HG03159 (cell line): Measurements from ENCODE around the gene CLDN24.
A peak's percentile ranks its signal among the peaks of the same experiment; 100 is the strongest.

ENCODE experiments used
- ATAC-seq: cut with Tn5 transposase; IDR thresholded peaks from one replicate; pipeline ENCODE4 v1.9.1; 2021; ENCODE audit warnings: mild to moderate bottlenecking, moderate library complexity; ENCODE audit not compliant: unreplicated experiment

Gene CLDN24

GRCh38 chr4:183323295-183323694 lies 1.1 kb upstream of the CLDN24 start:
- no peak for ATAC-seq

DNA sequence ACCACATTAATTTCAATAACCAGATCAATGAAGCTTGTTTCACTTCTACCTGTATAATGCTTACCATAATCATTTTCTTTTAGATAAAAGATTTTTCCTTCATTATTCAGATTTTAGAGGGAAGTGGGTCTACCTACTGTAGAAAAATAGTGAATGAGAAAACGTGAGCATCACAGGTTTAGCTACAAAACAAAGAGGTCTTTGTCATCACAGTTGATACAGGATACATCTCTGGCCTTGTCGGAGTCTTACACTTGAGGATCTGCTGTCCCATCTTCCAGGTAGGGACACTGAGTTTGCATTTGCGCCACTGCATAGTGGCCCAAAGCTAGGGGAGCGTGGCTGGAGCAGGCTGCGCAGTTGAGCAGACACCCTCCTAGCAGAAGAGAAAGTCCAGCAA lies 710 bp downstream of the CLDN24 start:
- no peak for ATAC-seq

- ATAC-seq: no peak
Observed at GRCh38 chr4:183321079-183321478, 1.1 kb downstream of the CLDN24 start.

- ATAC-seq: no peak
Observed at GRCh38 chr4:183320211-183321059, 1.8 kb downstream of the CLDN24 start, which contains the start of gene CLDN22. CLDN22 (minus strand) TSS chr4:183320276; CDS start chr4:183320218, 58 bp downstream.

DNA sequence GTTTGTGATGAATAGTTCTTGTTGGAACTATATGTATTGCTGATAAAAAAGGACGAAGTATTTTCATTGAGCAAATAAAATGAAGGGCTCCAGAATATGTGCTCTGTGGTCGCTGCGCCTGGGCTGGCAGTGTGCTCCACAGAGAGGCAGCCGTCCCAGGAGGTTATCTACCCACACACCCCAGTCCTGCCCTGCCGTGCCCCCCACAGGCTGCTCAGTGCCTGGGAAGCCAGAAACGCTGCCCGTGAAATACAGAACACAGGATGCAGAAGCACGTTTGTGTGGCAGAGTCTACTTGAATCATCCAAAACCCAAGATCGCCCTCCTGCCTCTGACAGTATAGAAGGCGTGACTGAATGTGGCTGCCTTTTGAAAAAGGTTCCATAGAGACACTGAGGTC lies 3.6 kb downstream of the CLDN24 start:
- ATAC-seq: no peak

DNA sequence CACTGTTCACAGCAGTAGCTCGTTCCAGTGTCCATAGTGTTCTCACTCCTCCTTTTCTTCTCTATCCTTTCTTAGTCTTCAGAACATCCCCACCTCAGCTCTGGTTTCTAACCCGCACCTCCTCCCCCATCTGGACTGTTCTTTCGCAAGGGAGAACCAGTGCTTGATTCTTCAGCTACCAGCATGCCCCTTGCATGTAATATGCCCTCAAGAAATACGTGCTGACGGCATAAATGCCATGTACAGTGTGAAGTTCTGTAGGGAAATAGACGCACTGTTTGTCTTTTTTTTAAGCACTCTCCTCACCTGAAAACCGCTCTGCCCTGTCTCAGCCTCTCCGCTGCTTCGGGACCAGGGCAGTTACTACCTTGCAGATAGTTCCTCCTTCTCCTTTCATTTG lies 7.4 kb downstream of the CLDN24 start:
- no peak for ATAC-seq

DNA sequence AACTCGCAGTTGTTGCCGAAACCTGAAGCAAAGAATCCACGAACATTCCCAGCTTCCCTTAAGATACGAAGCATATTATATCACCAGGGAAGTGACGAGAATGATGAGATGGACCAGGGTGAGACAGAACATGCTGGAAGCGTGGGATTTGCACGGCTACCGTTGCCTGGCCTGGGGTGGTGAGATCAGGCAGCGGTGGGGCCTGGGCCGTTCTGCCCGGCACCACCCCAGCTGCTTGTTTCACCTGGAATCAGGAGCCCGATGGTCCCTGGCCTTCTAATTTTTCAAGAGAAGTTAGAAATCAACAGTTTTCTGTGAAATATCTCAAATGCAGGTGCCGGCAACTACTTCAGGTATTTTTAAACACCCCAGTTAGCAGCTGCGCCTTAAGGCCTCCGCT lies 7.9 kb downstream of the CLDN24 start:
- no peak for ATAC-seq

- ATAC-seq: no peak
Observed at GRCh38 chr4:183312841-183313240, 9.4 kb downstream of the CLDN24 start.

- no peak for ATAC-seq
Observed at GRCh38 chr4:183306811-183307210, 15.4 kb downstream of the CLDN24 start.

GRCh38 chr4:183304538-183304937 lies 17.7 kb downstream of the CLDN24 start:
- no peak for ATAC-seq

DNA sequence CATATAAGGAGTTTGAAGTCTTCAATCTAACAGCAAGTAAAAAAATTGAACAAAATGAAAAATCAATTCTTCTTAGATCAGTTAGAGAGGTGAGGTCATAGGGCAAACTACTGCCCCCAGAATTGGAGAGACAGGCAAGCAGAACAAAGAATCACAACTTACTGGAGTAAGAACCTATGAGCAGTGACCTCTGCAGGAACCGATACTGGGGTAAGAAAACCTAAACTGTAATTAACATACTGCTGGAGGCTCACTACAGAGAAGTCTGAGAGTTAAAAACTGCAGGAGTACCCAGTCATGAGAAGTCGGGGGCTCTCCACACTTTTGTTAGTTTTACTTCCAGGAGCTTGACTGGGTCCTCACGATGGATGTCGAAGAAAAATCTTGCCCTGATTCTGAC lies 18.2 kb downstream of the CLDN24 start:
- no peak for ATAC-seq

GRCh38 chr4:183303301-183303700 lies 18.9 kb downstream of the CLDN24 start:
- ATAC-seq: no peak

GRCh38 chr4:183300655-183301054 lies 21.6 kb downstream of the CLDN24 start:
- no peak for ATAC-seq

DNA sequence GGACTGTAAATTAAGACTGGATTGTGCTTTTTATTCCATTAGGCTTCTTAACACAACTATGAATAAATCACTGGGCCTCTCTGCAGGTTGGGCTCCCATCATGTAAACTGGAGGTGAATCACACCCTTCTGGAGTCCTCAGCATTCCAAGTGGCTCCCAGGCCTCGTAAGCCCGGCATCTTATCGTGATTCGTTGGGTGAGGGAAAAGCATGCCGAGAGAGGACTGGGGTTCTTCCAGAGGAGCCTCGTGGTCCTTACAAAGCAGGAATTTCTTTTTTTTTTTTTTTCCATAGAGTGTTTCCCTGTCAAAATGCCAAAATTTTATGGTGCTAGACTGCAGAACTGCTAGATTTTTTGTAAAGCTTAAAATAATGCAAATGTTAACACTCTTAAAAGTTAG lies 22.2 kb downstream of the CLDN24 start:
- no peak for ATAC-seq

GRCh38 chr4:183299464-183299863 lies 22.8 kb downstream of the CLDN24 start:
- no peak for ATAC-seq

DNA sequence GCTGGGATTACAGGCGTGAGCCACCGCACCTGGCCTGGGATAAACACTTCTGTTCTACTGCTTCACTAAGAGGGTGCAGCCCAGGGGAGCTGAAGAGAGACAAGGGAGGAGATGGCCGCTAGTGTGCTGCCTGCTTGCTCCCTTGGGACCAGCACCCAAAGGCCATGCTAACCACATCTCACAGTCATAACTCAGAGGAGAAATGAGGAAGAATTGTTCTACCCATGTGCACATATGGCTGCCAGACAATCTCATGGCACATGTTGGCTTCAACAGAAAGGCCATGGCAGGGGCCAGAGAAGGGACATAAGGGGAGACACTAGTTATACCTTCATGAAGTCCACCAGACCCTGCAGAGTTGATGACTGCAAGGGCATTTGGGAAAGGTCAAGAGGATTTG lies 24.6 kb downstream of the CLDN24 start:
- ATAC-seq: peak; percentile 86

DNA sequence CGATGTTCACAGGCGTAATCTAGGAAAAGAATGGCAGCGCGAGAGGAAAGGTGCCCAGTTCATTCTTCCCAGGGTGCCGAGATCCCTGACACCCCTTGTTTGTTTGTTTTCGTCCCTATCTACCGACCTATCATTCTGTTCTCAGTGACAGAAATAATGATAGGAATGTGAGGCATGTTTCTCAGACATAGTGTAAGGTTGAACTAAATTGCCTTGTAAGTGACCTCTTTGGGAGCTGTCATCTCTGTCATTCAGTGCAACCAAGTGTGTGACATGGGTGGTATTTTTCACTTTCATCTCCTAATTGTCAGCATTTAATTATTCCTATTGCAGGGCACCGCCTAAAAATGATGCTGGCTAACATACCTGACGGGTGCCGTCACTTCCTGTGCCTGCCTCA lies 26.5 kb downstream of the CLDN24 start:
- ATAC-seq: no peak

DNA sequence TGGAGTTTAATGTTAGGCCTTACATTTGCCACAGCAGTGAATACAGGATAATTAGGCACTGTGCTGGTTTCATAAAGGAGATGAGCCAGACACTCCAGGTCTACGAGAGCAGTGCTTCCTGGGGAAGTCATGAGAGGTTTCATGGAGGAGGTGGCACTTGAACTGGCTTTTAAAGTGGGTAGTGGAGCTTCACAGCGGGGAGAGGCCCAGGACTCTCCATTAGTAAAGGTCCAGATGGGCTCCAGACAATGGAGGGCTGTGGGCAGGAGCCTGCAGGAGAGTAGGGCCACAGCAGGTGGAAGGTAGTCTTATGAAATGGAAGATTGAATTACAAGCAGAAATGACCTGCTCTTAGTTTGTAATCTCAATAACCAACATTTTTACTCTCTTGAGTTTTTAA lies 31.2 kb downstream of the CLDN24 start:
- no peak for ATAC-seq

GRCh38 chr4:183289688-183290087 lies 32.5 kb downstream of the CLDN24 start:
- ATAC-seq: no peak

DNA sequence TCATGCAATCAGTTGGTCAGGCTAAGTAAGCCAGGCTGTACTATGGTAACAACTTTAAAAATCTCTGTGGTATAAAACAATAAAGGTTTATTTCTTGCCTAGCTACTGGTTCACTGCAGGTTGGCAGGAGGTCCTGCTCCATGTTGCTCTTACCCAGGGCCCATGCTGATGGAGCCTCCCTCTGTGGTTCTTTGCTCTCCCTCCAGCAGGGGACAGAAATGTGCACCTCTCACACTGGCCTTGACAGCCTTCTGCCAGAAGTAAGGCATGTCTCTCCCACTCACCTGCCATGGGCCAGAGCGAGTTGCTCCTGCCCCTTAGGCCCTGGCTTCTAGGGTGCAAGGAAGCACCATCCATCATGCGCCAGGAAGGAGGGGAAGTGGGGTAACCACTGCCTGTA lies 33.3 kb downstream of the CLDN24 start:
- no peak for ATAC-seq

DNA sequence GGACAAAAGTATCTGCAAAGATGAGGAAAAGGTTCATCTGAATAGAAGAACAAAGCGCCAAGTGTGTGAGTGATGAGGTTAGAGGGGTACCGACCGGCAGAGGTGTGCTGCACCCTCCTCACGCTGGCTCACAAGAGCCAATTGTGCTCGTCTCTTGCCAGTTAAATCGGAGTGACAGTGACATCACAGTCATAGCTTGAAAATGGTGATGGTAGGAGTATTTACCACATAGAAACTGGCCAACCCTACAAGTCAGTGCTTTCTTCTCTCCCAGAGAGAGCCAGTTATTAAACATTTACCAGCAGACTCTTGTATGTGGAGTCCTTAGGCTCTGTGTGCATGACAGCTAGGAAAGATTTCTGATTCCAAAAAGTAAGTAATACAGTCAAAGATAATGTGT lies 34.5 kb downstream of the CLDN24 start:
- peak; percentile 79 for ATAC-seq

DNA sequence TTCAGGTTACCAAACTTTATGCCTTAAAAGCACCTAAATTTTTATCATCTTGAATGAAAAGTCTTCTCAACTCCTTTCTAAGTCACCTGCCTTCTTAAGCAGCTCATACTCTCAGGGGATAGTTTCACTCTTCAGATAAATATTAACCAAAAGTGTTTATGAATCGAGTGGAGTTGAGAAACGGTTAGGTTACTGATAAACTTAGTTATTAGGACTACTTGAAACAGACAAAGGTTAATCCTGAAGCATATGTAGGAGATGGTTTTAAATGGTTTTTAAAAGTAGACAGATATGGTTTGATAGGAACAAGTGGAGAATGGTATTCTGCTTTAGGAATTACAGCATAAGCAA lies 34.9 kb downstream of the CLDN24 start:
- peak; percentile 80 for ATAC-seq
